GM12874 (cell line): ENCODE measurements around the gene UTS2R.

ENCODE experiments used
- TF ChIP-seq, protein P1 (sequence below): IDR thresholded peaks from 2 replicates; pipeline ENCODE4 v1.5.1; 2011; ENCODE audit warnings: low read depth, mild to moderate bottlenecking, control low read depth, low read length, moderate library complexity; ENCODE audit not compliant: insufficient read depth

The UTS2R gene

DNA sequence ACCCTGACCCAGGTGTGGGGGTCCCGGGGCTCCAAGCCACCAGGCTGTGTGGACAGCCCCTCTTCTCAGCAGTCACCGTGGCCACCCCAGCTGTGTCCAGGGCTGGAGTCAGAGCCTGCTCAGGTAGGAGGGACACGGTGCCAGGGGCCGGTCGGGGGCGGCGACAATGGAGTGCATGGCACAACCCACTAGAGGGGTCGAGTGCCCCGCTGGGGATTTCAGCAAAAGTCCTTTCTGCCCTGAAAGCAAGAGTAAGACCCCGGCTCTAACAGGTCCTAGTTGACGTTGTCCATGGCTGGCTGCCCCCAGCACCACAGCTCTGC is 11.3 kb downstream of the UTS2R start:
- TF ChIP-seq, protein P1, sequence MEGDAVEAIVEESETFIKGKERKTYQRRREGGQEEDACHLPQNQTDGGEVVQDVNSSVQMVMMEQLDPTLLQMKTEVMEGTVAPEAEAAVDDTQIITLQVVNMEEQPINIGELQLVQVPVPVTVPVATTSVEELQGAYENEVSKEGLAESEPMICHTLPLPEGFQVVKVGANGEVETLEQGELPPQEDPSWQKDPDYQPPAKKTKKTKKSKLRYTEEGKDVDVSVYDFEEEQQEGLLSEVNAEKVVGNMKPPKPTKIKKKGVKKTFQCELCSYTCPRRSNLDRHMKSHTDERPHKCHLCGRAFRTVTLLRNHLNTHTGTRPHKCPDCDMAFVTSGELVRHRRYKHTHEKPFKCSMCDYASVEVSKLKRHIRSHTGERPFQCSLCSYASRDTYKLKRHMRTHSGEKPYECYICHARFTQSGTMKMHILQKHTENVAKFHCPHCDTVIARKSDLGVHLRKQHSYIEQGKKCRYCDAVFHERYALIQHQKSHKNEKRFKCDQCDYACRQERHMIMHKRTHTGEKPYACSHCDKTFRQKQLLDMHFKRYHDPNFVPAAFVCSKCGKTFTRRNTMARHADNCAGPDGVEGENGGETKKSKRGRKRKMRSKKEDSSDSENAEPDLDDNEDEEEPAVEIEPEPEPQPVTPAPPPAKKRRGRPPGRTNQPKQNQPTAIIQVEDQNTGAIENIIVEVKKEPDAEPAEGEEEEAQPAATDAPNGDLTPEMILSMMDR: no peak

DNA sequence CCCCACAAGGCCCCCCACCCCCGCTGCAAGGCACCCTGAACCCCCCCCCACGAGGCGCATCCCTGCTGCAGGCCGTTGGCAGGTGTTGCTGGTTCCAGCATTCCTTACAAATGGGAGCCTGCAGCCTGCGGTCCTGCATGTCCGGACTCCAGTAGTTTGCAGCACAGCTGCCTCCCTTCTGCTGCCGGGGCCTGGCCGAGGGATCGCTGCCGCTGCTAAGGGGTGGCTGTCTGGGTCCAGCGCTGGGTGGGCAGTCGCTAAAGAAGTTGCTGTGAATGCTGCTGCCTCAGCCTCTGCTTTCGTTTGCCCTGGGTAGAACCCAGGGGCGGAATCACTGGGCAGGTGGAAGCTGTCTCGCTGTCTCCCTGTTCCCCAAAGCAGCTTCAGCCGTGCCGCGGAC is 11.8 kb downstream of the UTS2R start:
- TF ChIP-seq, protein P1: no peak

DNA sequence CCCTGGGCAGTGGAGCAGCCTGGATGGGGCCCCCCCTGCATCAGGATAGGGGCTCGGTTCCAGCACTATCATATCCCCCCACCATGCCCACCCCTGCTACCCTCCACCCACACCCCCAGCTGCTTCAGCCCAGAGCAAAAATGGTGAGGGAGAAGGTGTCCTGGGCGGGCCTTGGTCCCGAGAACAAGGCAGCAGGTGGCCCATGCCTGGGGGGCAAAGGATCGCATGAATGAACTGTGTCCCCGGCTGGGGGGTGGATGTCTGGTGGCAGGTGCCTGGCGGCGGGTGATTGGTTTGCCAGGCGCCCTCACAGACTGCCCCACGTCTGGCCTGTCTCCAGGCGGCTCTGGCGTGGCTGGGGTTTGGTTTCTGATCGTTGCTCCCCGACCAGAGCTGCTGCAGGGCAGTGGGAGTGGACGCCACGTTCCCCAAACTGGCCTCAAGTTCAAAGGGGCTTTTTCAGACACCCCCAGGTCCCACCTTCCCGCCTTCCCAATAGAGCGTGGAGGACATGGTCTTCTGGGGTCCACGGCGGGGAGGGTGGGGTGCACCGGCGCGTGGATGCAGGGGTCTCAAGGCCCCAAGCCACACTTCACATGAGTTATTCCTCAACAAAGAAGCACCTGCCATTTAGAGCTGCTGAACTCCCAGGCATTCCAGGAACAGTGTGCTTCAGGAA is 12.6 kb downstream of the UTS2R start:
- TF ChIP-seq, protein P1: no peak

DNA sequence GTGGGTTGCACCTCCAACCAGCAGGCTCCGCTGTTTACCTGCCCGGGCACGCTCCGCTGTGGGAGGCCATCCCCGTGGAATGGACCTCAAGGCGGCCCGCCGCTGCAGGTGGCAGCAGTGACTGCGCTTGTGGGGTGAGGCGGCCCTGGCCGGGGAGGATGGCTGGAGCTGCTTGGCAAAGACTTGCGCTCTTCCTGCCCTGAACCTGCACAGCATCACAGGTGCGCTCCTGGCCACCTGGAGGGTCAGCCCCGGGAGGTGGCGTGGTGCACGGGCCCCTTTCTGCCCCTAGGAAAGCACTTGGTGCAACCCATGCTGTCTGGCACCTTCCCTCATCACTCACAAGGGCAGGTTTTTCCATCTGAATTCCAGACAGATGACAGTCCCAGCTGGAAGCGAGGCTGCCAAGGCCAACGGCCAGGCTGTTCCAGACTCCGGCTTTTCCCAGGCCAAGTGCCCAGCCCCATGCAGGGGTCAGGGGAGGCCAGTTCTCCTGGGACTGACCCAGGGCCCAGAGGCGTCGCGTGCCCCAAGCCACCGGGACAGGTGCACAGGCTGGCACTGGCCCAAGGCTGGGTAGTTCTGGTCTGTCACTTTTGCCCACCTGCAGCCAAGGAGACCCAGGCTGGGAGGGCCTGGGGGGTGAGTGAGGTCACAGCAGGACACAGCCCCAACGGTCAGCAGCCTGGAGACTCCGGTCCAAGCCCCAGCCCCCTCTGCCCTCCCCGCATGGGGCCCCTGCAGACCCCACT is 13.3 kb downstream of the UTS2R start:
- TF ChIP-seq, protein P1: no peak

DNA sequence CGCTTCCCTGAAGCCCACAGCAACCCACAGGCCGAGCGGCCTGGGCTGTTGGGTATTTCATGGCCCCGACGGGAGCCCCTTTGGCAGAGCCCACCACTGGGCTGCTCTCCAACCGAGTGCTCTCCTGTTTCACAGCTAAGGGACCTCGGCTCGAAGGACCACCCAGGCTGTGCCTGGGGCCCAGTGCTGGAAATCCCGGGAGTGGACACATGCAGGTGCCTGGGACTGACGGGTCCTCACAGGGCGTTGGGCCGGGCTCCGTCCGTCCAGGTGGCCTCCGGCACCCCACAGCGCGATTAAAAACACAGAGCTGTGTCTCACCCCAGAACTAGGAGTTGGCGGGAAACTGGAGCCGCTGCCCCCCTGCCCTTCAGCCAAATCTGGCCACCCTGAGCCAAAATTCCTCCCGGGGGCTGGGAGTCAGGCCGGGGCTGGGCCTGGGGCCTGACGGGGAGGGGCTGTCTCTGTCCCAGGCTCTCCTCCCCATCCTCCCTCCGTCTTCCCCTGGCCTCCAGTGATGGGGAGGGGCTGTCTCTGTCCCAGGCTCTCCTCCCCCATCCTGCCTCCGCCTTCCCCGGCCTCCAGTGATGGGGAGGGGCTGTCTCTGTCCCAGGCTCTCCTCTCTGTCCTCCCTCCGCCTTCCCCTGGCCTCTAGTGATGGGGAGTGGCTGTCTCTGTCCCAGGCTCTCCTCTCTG is 14.1 kb downstream of the UTS2R start:
- TF ChIP-seq, protein P1: no peak

- TF ChIP-seq, protein P1: no peak
Measured at GRCh38 chr17:82386255-82386831, 14.8 kb downstream of the UTS2R start.
